GM21381 (cell line): ENCODE measurements around the gene NXN.
"Not testable (repeated sequence)": the region's sequence is repeated elsewhere in the genome, so short reads cannot be mapped to it uniquely, and the experiment has no call there.

Experiments used
- ATAC-seq: cut with Tn5 transposase; IDR thresholded peaks from one replicate; pipeline ENCODE4 v1.9.1; 2021; ENCODE audit warnings: mild to moderate bottlenecking, moderate library complexity; ENCODE audit not compliant: unreplicated experiment

NXN gene

GRCh38 chr17:1007310-1008007 lies 27.9 kb upstream of the NXN start:
- no peak for ATAC-seq

GRCh38 chr17:1006054-1006453 lies 26.5 kb upstream of the NXN start:
- no peak for ATAC-seq

DNA sequence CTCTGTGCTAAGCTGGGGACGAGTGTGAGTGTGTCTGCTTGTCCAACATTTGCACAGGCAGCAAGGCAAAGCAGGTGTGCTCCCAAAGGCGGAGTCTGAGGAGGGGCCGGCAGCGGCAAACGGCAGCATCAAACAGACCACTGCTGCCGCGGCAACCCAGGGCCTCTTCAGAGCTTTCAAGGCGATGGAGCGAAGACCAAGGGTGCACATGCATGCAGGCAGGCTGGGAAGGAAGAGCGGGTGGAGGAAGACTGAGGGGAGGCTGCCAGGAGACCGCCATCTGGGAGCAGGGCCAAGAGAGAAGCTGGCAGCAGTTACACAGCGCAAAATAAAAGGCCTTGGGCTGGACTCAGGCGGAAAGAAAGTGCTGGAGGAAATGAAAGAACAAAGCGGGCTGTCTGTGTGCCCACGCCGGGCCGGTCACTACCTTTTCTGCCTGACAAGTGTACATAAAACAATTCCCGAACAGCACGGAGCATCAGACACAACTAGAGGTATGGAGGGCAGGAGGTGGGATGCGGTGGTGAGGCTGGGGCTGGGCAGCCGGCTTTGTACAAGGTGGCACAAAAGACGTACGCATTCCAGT lies 25.9 kb upstream of the NXN start:
- no peak for ATAC-seq

- no peak for ATAC-seq
Observed at GRCh38 chr17:1004769-1005295, 25.3 kb upstream of the NXN start.

- ATAC-seq, result no peak
Observed at GRCh38 chr17:1003972-1004768, 24.6 kb upstream of the NXN start.

DNA sequence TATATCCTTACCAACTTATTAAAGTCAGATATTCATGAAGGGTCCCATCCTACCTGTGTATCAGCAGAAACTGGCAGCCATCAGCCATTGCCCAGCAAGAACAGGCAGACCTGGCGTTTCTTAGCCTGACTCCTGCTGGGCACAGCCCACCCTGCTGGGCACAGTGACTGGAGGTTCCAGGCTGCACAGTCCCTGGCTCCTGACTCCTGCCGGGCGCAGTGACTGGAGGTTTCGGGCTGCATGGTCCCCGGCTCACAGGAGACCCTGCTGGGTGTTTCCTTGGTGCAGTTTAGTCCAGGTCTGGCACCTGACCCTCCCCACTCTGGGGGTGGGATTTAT lies 24.0 kb upstream of the NXN start:
- ATAC-seq, result no peak

DNA sequence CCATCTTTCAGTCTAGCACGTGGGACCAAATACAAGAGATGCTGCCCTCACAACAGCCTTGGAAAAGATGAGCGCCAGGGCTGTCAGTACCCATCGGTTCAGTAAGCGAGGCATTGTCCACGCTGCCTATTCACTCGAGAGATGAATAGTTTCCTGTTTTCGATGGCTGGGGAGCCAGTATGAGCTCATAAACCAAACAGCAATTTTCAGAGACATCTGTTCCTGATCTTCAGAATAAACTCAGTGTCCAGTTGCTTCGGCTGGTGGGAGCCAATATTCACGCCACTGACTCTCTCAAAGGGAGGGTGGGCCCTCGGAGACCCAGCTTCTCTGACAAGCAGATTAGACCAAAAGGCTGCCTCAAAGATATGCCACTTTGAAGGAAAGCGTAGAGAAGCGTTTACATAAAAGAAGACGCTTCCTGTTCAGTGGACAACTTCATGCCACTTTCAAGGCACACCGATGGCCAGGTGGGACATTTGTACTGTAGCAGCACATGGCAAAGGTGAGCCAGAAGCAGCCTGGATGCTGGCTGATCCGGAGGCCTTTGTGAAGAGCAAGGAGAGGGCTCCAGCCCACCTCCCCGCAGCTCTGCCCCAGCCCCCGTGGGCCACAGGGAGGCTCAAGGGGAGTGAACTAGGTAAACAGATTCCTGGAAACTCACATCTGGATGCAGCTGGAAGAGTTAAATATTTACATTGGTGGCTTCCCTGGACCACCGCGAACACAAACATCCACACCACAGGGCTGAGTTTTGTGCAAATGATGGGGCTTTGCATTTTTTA lies 23.4 kb upstream of the NXN start:
- ATAC-seq, result no peak

GRCh38 chr17:1002412-1002753 lies 22.8 kb upstream of the NXN start:
- ATAC-seq, result no peak

DNA sequence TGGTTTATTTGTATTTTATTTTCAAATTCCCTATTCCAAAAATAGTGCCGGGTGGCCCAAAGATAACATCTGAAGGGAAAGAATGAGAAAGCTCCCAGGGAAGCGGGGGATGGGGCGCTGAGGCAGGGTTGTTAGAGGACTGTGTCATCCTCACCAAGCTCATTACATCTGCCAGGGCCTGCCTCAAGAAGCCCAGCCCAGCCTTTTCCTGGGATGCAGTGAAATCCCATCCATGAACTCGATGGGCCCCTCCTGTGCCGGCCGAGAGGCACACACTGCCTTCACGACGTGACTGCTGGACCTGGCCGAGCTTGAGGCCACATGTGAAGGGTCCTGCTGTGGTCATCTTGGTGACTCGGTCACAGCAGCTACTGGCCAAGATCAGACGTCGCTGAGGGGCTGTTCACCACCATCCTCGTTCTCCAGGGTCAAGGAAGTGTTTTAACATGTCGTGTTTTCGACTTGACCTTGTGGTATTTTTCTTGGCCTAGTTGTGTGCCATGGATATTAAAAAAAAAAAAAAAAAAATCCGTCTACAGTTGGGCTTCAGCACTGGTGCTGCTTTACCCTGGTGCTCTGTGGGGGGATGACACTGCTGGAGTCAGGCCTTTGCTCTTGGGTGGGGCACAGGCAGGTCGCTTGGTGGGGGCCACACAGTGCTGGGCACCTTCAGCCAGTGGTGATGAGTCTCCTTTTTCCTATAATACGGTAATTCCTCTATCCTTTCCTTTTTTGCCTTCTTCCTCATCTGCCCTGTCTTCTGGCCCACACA lies 22.2 kb upstream of the NXN start:
- no peak for ATAC-seq

GRCh38 chr17:1000597-1001461 lies 21.3 kb upstream of the NXN start:
- no peak for ATAC-seq

DNA sequence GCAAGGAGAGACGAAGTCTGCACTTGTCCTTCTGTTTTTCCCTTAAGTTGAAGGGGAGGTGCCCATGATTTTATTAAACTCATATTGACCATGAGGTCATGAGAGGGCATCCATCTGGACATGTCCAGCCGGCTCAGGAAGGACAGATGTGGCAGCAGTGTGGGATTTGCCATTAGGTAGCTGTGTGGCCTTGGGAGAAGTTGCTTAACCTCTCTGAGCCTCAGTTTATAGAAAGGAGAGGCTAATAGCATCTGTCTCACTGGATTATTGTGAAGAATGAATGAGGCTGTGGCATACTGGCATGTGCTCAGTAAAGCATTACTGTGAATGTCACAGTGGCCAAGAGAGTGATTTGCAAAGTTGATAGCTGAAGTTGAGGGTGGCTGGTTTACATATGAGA lies 18.5 kb upstream of the NXN start:
- no peak for ATAC-seq

GRCh38 chr17:996554-997344 lies 17.2 kb upstream of the NXN start, which contains the start of gene TIMM22:
Gene TIMM22 (plus strand): TSS chr17:997129. CDS start chr17:997143, 14 bp downstream.
- peak; percentile 89 for ATAC-seq

DNA sequence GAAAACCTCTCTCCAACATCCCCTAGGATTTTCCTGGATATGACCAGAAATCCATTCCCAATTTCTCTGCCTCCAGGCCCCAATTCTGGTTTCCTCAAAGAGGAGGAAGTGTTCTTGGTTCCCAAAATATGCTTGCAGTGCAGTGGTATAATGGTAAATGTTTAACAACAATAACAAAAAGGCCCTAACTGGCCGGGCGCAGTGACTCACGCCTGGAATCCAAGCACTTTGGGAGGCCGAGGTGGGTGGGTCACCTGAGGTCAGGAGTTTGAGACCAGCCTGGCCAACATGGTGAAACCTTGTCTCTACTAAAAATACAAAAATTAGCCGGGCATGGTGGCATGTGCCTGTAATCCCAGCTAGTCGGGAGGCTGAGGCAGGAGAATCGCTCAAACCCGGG lies 15.7 kb upstream of the NXN start:
- not testable (repeated sequence) for ATAC-seq

GRCh38 chr17:992933-993332 lies 13.4 kb upstream of the NXN start:
- ATAC-seq, result no peak

DNA sequence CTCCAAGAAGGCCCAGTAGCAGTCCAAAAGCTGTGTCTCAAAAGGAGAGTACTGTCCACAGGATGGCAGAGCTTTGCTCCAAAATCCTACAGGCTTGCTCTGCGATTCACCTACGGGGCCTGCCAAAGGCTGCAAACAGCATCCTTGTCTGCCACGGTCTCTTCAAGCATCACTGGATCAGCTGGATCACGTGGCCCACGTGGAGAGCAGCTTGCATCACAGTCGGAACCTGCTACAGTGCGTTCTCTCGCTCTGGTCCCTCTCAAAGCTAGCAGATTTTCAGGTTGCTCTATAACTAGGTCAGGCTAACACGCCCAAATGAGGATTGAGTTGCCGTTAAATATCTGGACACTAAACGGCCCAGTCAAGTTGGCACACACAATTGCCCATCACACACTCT lies 9.0 kb upstream of the NXN start:
- no peak for ATAC-seq

DNA sequence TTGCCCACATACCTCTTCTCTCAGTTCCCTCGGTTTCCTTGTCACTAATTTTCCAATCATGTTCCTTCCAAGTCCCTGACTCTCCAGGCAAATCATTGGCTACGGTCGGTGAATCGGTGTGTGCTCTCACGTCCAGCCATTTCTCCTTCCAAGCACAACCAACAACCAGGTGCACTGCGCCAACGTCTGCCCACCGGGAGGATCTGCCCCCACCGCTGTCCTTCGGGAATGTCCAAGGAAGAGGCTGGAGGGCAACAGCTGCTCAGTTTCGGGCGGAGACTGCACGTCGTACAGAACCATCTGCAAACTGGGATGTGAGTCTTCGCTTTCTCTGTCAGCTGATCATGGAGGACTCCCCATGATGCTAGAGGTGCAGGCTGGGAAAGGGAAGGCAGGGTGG lies 8.4 kb upstream of the NXN start:
- ATAC-seq, result no peak

DNA sequence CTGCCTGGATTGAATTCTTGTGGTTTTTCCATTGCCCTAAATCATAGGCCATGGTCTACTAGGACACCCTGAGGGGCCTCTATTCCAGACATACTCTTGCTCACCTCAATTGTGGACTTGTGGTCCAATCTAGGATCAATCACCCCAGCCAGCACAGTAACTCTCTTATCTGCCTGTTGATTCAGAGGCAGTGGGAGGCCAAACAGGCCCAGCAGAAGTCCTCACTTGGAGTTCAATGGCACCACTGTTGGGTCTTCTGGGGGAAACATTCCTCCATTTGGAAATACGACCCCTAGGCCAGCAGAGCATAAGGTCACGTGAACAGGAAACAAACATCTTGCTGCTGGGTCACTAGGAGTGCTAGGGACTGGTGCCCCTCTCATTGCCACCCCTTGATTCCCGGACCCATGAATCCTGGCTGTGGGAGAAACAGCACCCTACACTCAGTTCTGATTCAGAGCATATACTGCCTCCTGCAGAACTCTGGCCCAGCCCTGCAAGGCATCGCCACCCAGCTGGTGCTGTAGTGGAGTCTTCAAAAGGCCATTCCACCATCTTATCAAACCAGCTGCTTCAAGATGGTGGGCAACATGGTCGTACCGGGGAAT lies 6.8 kb upstream of the NXN start:
- no peak for ATAC-seq

GRCh38 chr17:983921-984320 lies 4.3 kb upstream of the NXN start:
- no peak for ATAC-seq
